Measurements from ENCODE around the gene NINJ1.

NINJ1 gene

GRCh38 chr9:93082841-93083411, 51.1 kb downstream of the NINJ1 start:
- DNase-seq (ENCODE audit: low spot score in 2 of 2): no peak
- Histone ChIP-seq H3K36me3 (replicated peaks) (no peaks in the 10 kb centered on the region), H3K9me3 (no peaks in the 10 kb centered on the region), H3K27me3 (ENCODE audit: low read depth) (no peaks in the 10 kb centered on the region), H3K4me1 (no peaks in the 10 kb centered on the region), H3K4me3 (no peak overlapping the region)
- in situ Hi-C loops (cut with MboI; ENCODE audit: low sequenced_read_pairs): no loop called here

DNA sequence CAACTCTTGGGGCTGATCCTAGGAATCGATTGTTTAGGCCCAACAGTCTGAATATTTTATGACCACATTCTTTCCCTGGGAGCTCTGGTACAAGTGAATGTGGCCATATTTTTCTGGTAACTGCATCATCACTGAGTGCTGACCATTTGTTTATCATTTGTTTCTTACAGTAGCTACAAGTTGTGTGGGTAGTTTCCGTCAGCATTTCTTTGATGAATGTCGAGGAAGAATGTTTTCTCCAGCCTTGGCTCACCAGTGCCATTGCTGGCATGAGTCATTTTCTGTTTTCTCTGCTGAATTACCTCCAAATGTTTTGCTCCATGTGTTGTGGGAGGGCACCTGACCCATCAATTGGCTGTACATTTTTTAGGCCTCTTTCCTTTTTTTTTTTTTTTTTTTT, 52.1 kb downstream of the NINJ1 start:
- no peak for DNase-seq (ENCODE audit: low spot score in 2 of 2)

GRCh38 chr9:93081081-93081529, 52.9 kb downstream of the NINJ1 start:
- no peaks in the 10 kb centered on the region for H3K27me3 ChIP-seq (ENCODE audit: low read depth)
- no peaks in the 10 kb centered on the region for H3K36me3 ChIP-seq (replicated peaks)
- H3K4me1 ChIP-seq: no peaks in the 10 kb centered on the region

More for the DNA sequence above, 52.1 kb downstream of the NINJ1 start:
- Histone ChIP-seq H3K36me3 (replicated peaks) (no peaks in the 10 kb centered on the region), H3K27me3 (ENCODE audit: low read depth) (no peaks in the 10 kb centered on the region), H3K9me3 (no peaks in the 10 kb centered on the region), H3K4me1 (no peaks in the 10 kb centered on the region), H3K4me3 (no peak overlapping the region)
- in situ Hi-C loops (cut with MboI; ENCODE audit: low sequenced_read_pairs): no loop called here

DNA sequence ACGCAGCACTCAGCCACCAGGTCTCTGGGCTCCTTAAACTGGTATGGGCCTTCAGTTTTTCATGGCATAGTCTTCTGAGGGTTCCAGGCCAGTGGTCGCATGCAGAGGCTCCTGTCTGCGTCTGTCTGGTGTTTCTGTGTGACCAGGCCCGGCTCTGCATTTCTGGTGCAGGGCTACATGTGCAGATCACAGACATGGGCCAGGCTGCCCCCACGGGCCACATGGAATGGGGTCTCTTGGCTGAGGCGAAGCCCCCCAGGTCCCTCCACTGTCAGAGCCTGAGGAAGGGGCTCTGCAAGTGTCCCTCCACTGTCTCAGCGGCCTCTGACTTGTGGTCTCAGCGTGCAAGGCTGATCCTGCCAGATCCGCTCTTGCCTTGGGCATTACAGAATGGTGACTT, 53.6 kb downstream of the NINJ1 start:
- in situ Hi-C loops (cut with MboI; ENCODE audit: low sequenced_read_pairs): no loop called here
- no peak for DNase-seq (ENCODE audit: low spot score in 2 of 2)
- no peaks in the 10 kb centered on the region for H3K36me3 ChIP-seq (replicated peaks)

More at GRCh38 chr9:93081081-93081529, 52.9 kb downstream of the NINJ1 start:
- H3K9me3 ChIP-seq: no peaks in the 10 kb centered on the region
- no peak for DNase-seq (ENCODE audit: low spot score in 2 of 2)
- in situ Hi-C loops (cut with MboI; ENCODE audit: low sequenced_read_pairs): no loop called here
- H3K4me3 ChIP-seq: no peak overlapping the region

DNA sequence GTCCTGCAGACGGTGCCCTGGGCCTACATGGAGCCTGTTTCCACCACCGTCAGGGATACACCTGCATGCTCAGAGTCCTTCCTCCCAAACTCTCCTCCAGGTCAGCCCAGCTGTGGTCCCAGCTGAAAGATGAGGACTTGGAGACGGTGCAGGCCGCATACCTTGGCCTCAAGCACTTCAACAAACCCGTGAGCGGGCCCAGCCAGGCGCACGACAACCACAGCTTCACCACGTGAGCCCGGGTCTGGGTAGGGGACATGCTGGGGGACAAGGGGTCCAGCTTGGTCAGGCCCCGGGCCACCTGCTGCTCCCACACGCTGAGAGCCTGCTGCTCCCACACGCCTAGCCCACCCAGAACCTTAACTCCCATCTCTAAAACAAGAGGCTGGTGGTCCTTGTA, 54.7 kb downstream of the NINJ1 start:
- Histone ChIP-seq H3K9me3 (no peaks in the 10 kb centered on the region), H3K36me3 (replicated peaks) (no peaks in the 10 kb centered on the region), H3K4me3 (no peak overlapping the region), H3K27me3 (ENCODE audit: low read depth) (no peaks in the 10 kb centered on the region), H3K4me1 (no peaks in the 10 kb centered on the region)
- DNase-seq (ENCODE audit: low spot score in 2 of 2): no peak
- in situ Hi-C loops (cut with MboI; ENCODE audit: low sequenced_read_pairs): no loop called here

More for the DNA sequence above, 53.6 kb downstream of the NINJ1 start:
- no peaks in the 10 kb centered on the region for H3K9me3 ChIP-seq
- H3K4me3 ChIP-seq: no peak overlapping the region
- no peaks in the 10 kb centered on the region for H3K4me1 ChIP-seq
- H3K27me3 ChIP-seq (ENCODE audit: low read depth): no peaks in the 10 kb centered on the region

DNA sequence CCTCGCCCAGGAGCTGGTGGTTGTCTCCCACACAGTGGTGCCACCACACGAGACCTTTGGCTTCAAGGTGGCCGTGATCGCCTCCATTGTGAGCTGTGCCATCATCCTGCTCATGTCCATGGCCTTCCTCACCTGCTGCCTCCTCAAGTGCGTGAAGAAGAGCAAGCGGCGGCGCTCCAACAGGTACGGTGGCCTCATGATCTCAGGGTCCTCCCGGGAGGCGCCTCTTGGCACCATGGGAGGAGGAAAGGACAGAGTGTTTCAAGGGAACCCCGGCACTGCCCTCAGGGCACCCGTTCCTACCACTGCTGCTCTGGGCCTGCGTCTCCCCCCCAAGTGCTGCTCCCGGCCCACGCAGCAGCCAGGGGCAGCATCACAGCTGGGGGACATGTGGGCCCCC, 56.2 kb downstream of the NINJ1 start:
- H3K36me3 ChIP-seq (replicated peaks): no peaks in the 10 kb centered on the region
- H3K4me3 ChIP-seq: no peak overlapping the region
- in situ Hi-C loops (cut with MboI; ENCODE audit: low sequenced_read_pairs): no loop called here

GRCh38 chr9:93077367-93077766, 56.7 kb downstream of the NINJ1 start:
- no peaks in the 10 kb centered on the region for H3K27me3 ChIP-seq (ENCODE audit: low read depth)
- in situ Hi-C loops (cut with MboI; ENCODE audit: low sequenced_read_pairs): no loop called here
- no peaks in the 10 kb centered on the region for H3K4me1 ChIP-seq
- no peak overlapping the region for H3K4me3 ChIP-seq
- no peaks in the 10 kb centered on the region for H3K9me3 ChIP-seq
- no peaks in the 10 kb centered on the region for H3K36me3 ChIP-seq (replicated peaks)
- DNase-seq (ENCODE audit: low spot score in 2 of 2): no peak

More for the DNA sequence above, 56.2 kb downstream of the NINJ1 start:
- DNase-seq (ENCODE audit: low spot score in 2 of 2): no peak
- Histone ChIP-seq H3K27me3 (ENCODE audit: low read depth) (no peaks in the 10 kb centered on the region), H3K4me1 (no peaks in the 10 kb centered on the region), H3K9me3 (no peaks in the 10 kb centered on the region)

- H3K4me3 ChIP-seq: no peak overlapping the region
- no peaks in the 10 kb centered on the region for H3K4me1 ChIP-seq
- no peaks in the 10 kb centered on the region for H3K9me3 ChIP-seq
- no peaks in the 10 kb centered on the region for H3K36me3 ChIP-seq (replicated peaks)
- in situ Hi-C loops (cut with MboI; ENCODE audit: low sequenced_read_pairs): no loop called here
- H3K27me3 ChIP-seq (ENCODE audit: low read depth): no peaks in the 10 kb centered on the region
- no peak for DNase-seq (ENCODE audit: low spot score in 2 of 2)
Measured at GRCh38 chr9:93076792-93077128, 57.3 kb downstream of the NINJ1 start.

- H3K9me3 ChIP-seq: no peaks in the 10 kb centered on the region
- H3K4me3 ChIP-seq: no peak overlapping the region
- H3K36me3 ChIP-seq (replicated peaks): no peaks in the 10 kb centered on the region
- no peaks in the 10 kb centered on the region for H3K27me3 ChIP-seq (ENCODE audit: low read depth)
- H3K4me1 ChIP-seq: no peaks in the 10 kb centered on the region
- no peak for DNase-seq (ENCODE audit: low spot score in 2 of 2)
- in situ Hi-C loops (cut with MboI; ENCODE audit: low sequenced_read_pairs): no loop called here
Measured at GRCh38 chr9:93076101-93076791, 57.8 kb downstream of the NINJ1 start.

DNA sequence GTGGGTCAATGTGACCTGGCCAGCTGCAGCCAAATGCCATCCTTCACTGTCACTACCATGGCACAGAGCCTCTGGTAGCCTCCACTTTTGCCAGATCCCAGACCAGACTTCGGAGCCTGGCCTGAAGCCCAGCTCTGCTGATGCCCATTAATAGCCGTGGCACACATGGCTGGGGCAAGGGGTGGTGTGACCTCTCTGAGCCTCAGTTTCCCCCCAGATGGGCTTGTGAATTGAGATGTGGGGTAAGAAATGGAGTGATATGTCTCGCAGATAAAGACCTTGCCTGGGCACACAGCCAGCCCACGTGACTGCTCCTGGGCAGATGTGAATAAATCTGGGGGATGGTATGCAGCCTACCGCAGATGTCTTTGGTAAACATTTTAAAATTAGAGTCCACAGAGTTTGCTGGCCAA, 61.7 kb downstream of the NINJ1 start:
- H3K4me1 ChIP-seq: no peaks in the 10 kb centered on the region
- no peaks in the 10 kb centered on the region for H3K9me3 ChIP-seq
- in situ Hi-C loops (cut with MboI; ENCODE audit: low sequenced_read_pairs): no loop called here
- no peaks in the 10 kb centered on the region for H3K36me3 ChIP-seq (replicated peaks)
- no peak for DNase-seq (ENCODE audit: low spot score in 2 of 2)
- H3K4me3 ChIP-seq: no peak overlapping the region
- H3K27me3 ChIP-seq (ENCODE audit: low read depth): no peaks in the 10 kb centered on the region

Measured in HAP-1 (cell line).